Mesendoderm (in vitro differentiated cells): ENCODE measurements around the gene TMEM107.

ENCODE experiments used
- DNase-seq: peaks from one replicate; pipeline ENCODE4 v3.0.0; 2013
- H2AK5ac ChIP-seq: 2 replicates; pipeline ENCODE4 v1.6.1; 2013; ENCODE audit warnings: low read length, inconsistent platforms
- H2BK120ac ChIP-seq: 2 replicates; pipeline ENCODE4 v1.6.1; 2013; ENCODE audit warnings: low read depth, mild to moderate bottlenecking, low read length, moderate library complexity, mixed read lengths
- H2BK15ac ChIP-seq: replicated peaks from 2 replicates; pipeline ENCODE4 v1.6.1; 2013; ENCODE audit warnings: low read depth, mild to moderate bottlenecking, moderate library complexity
- H2BK5ac ChIP-seq: 2 replicates; pipeline ENCODE4 v1.6.1; 2013; ENCODE audit warnings: low read length, inconsistent platforms
- H3K18ac ChIP-seq: 2 replicates; pipeline ENCODE4 v1.6.1; 2013; ENCODE audit warnings: mild to moderate bottlenecking, low read length, mixed read lengths
- H3K23ac ChIP-seq: one replicate; pipeline ENCODE4 v1.6.1; 2013; ENCODE audit warnings: low read length
- H3K27ac ChIP-seq: 2 replicates; pipeline ENCODE4 v1.5.1; 2013; ENCODE audit warnings: low read depth, mild to moderate bottlenecking, inconsistent platforms, low read length, moderate library complexity
- H3K27me3 ChIP-seq: 2 replicates; pipeline ENCODE4 v1.6.1; 2013; ENCODE audit warnings: low read length, control low read depth, mild to moderate bottlenecking, inconsistent platforms; ENCODE audit not compliant: insufficient read depth, poor library complexity
- H3K36me3 ChIP-seq: 2 replicates; pipeline ENCODE4 v1.6.1; 2013; ENCODE audit warnings: low read length, inconsistent platforms; ENCODE audit not compliant: control insufficient read depth, insufficient read depth
- H3K4ac ChIP-seq: one replicate; pipeline ENCODE4 v1.6.1; 2013; ENCODE audit warnings: low read depth, mild to moderate bottlenecking, low read length, moderate library complexity
- H3K4me1 ChIP-seq: 2 replicates; pipeline ENCODE4 v1.6.1; 2013; ENCODE audit warnings: low read depth, low read length, inconsistent platforms; ENCODE audit not compliant: control insufficient read depth
- H3K4me2 ChIP-seq: 2 replicates; pipeline ENCODE4 v1.6.1; 2013; ENCODE audit warnings: low read length
- H3K4me3 ChIP-seq: 2 replicates; pipeline ENCODE4 v1.5.1; 2013; ENCODE audit warnings: mild to moderate bottlenecking, low read length
- H3K56ac ChIP-seq: one replicate; pipeline ENCODE4 v1.6.1; 2013; ENCODE audit warnings: low read length
- H3K79me1 ChIP-seq: 2 replicates; pipeline ENCODE4 v1.6.1; 2013; ENCODE audit warnings: low read length, inconsistent platforms
- H3K79me2 ChIP-seq: 2 replicates; pipeline ENCODE4 v1.6.1; 2013; ENCODE audit warnings: mild to moderate bottlenecking, low read length; ENCODE audit not compliant: control insufficient read depth, insufficient read depth
- H3K9ac ChIP-seq: 2 replicates; pipeline ENCODE4 v1.6.1; 2013; ENCODE audit warnings: low read length, inconsistent platforms
- H4K5ac ChIP-seq: one replicate; pipeline ENCODE4 v1.6.1; 2013; ENCODE audit warnings: low read length
- H4K8ac ChIP-seq: one replicate; pipeline ENCODE4 v1.6.1; 2013; ENCODE audit warnings: low read depth, mild to moderate bottlenecking, control low read depth, low read length, moderate library complexity
- WGBS: extraction: QIAGEN DNeasy Blood & Tissue Kit; methylation state at CpG from one replicate; pipeline ENCODE4 v1.1.7; 2013; ENCODE audit warnings: low lambda C conversion rate, missing lambda C conversion rate; ENCODE audit not compliant: insufficient coverage; ENCODE audit errors: extremely low coverage; 5-methylcytosine and 5-hydroxymethylcytosine counted together

TMEM107 gene

DNA sequence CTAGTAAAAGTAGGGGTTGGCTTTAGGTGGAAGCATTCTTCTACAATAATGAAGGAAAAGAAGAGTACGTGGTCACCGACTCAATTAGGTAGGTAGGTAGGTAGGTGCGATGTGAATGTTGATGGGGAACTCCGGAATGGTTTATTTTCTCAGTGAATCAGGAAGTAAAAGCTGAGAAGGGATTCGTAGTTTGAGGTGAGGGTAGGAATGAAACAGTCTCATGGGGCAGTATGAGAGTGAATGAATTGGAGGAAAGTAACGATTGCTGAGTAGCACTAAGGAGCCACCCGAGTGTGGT lies 37.9 kb downstream of the TMEM107 start:
- Histone ChIP-seq H3K27ac (no peak overlapping the region), H3K27me3 (peaks cover 2% of the 10 kb centered on the region), H3K4ac (no peak overlapping the region), H3K56ac (peak overlapping the region; percentile 3), H2BK120ac (no peak overlapping the region), H3K79me2 (no peaks in the 10 kb centered on the region), H2BK15ac (no peak overlapping the region), H3K9ac (peak overlapping the region; percentile 35), H4K8ac (no peak overlapping the region), H2AK5ac (no peak overlapping the region), H3K79me1 (no peaks in the 10 kb centered on the region), H4K5ac (no peak overlapping the region), H3K36me3 (peaks cover 1% of the 10 kb centered on the region), H3K4me3 (peak overlapping the region; percentile 1), H3K4me1 (peaks cover 3% of the 10 kb centered on the region), H2BK5ac (no peak overlapping the region), H3K18ac (no peak overlapping the region), H3K23ac (no peak overlapping the region), H3K4me2 (peak overlapping the region; percentile 12)
- WGBS = no CpG with 5 or more reads among the region's 7 CpGs
- DNase-seq = no peak

DNA sequence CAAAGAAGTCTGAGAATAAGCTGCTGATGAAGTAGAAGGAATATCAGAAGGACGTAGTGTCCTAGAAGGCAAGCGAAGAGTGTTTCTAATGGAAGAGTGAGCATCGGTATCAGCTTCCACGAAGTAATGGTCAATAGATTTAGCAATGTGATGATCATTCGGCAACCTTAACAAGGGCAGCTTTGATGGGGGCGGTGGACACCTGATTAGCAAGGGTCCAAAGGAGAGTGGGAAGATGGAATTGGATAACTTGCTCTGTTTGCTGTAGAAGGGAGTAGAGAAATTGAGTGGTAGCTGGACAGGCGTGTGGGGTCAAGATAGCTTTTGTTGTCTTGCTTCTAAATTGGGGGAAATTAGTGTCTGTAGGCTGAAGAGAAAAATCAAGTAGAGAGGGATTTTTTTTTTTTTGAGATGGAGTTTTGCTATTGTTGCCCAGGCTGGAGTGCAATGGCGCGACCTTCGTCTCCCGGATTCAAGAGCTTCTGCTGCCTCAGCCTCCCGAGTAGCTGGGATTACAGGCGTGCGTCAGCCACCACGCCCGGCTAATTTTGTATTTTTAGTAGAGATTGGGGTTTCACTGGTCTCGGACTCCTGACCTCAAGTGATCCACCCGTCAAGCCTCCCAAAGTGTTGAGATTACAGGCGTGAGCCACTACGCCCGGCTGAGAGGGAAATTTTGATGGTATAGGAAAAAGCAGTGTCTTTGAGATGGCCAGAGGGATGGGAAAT lies 38.4 kb downstream of the TMEM107 start:
- Histone ChIP-seq H3K23ac (no peak overlapping the region), H3K27ac (no peak overlapping the region), H3K4me3 (peak overlapping the region; percentile 1), H3K4me2 (peak overlapping the region; percentile 36), H3K36me3 (peaks cover under 1% of the 10 kb centered on the region), H3K4me1 (peaks cover 3% of the 10 kb centered on the region), H2BK5ac (no peak overlapping the region), H3K4ac (no peak overlapping the region), H4K8ac (no peak overlapping the region), H3K79me1 (no peaks in the 10 kb centered on the region), H2BK15ac (no peak overlapping the region), H3K79me2 (no peaks in the 10 kb centered on the region), H3K27me3 (peaks cover 2% of the 10 kb centered on the region), H2BK120ac (no peak overlapping the region), H2AK5ac (no peak overlapping the region), H3K56ac (peak overlapping the region; percentile 3), H3K9ac (peak overlapping the region; percentile 35), H4K5ac (no peak overlapping the region), H3K18ac (no peak overlapping the region)
- no CpG with 5 or more reads among the region's 21 CpGs for WGBS
- no peak for DNase-seq

DNA sequence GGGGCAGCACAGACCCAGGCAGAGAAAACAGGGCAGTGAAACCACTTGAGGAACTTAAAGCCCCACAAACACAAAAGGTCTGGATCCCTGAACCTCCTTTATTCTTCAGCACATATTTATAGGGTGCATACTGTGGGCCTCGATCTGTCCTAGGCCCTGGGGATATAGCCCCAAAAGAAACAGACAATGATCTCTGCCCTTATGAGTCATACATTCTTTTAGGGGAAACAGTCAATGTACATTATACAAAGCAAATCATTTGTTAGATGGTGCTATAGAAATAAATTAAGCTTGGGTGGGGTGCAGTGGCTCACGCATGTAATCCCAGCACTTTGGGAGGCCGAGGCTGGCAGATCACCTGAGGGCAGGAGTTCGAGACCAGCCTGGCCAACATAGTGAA lies 42.2 kb downstream of the TMEM107 start:
- Histone ChIP-seq H3K27me3 (peaks cover 2% of the 10 kb centered on the region), H3K79me1 (no peaks in the 10 kb centered on the region), H3K4me3 (no peak overlapping the region), H3K79me2 (no peaks in the 10 kb centered on the region), H4K5ac (no peak overlapping the region), H2AK5ac (no peak overlapping the region), H3K27ac (no peak overlapping the region), H3K4me1 (peaks cover 3% of the 10 kb centered on the region), H3K4me2 (no peak overlapping the region), H3K18ac (no peak overlapping the region), H3K9ac (no peak overlapping the region), H3K36me3 (no peaks in the 10 kb centered on the region), H3K23ac (no peak overlapping the region), H2BK15ac (no peak overlapping the region), H2BK5ac (no peak overlapping the region), H2BK120ac (no peak overlapping the region), H4K8ac (no peak overlapping the region), H3K56ac (no peak overlapping the region), H3K4ac (no peak overlapping the region)
- no peak for DNase-seq
- no CpG with 5 or more reads among the region's 4 CpGs for WGBS

DNA sequence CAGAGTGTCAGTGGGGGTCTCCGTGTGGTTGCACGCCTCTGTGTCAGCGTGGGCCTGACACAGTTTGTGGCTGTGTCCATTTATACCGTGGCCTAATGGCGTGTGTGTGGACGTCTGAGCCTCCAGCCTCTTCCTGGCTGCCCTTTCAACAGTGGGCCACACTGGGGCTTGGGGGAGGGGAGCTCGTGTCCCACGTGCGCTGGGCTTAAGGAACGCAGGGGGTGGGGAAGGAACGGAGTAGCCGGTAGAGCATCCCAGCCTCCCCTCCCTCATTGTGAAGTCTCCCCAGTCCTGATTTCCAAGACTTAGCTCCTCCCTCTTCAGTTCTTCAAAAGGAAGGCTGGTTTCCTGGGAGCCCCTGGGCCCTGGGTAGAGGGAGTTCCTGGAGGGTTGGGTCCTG lies 42.8 kb downstream of the TMEM107 start:
- peaks cover 3% of the 10 kb centered on the region for H3K4me1 ChIP-seq
- no peaks in the 10 kb centered on the region for H3K79me2 ChIP-seq
- DNase-seq = peak; percentile 78
- peaks cover 4% of the 10 kb centered on the region for H3K27me3 ChIP-seq
- H4K8ac ChIP-seq = no peak overlapping the region
- H2BK15ac ChIP-seq = no peak overlapping the region
- H3K23ac ChIP-seq = no peak overlapping the region
- no peak overlapping the region for H3K27ac ChIP-seq
- no peaks in the 10 kb centered on the region for H3K79me1 ChIP-seq
- H3K56ac ChIP-seq = peak overlapping the region; percentile 25
- H3K9ac ChIP-seq = no peak overlapping the region
- no peak overlapping the region for H3K4ac ChIP-seq
- no peak overlapping the region for H2BK120ac ChIP-seq
- H3K4me2 ChIP-seq = no peak overlapping the region
- no peak overlapping the region for H2BK5ac ChIP-seq
- no peak overlapping the region for H3K18ac ChIP-seq
- no peak overlapping the region for H4K5ac ChIP-seq
- no CpG with 5 or more reads among the region's 12 CpGs for WGBS
- no peak overlapping the region for H3K4me3 ChIP-seq
- no peaks in the 10 kb centered on the region for H3K36me3 ChIP-seq
- H2AK5ac ChIP-seq = no peak overlapping the region

DNA sequence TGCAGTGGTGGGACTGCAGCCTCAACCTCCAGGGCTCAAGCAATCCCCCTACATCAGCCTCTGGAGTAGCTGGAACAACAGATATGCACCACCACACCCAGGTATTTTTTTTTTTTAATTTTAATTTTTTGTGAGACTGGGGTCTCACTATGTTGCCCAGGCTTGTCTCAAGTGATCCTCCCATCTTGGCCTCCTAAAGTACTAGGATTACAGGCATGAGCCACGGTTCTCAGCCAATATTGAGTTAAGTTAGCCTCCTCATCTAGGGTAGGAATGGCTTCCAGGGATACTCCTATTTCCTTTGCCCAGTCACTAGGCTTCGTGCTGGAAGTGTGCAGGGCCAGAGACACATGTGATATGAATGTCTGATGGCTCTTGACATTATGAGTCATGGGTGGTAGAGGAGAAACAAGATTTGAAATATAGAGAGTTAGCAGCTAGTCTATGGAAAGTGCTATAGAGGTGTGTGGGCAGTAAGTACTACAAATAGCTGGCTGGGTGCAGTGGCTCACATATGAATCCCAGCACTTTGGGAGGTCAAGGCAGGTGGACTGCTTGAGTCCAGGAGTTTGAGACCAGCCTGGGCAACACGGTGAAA lies 44.2 kb downstream of the TMEM107 start:
- H3K23ac ChIP-seq = no peak overlapping the region
- H3K9ac ChIP-seq = no peak overlapping the region
- no peak for DNase-seq
- no peak overlapping the region for H2BK5ac ChIP-seq
- no peak overlapping the region for H3K4ac ChIP-seq
- H2BK15ac ChIP-seq = no peak overlapping the region
- peaks cover 3% of the 10 kb centered on the region for H3K27me3 ChIP-seq
- H3K27ac ChIP-seq = no peak overlapping the region
- no peak overlapping the region for H3K56ac ChIP-seq
- no CpG with 5 or more reads among the region's 3 CpGs for WGBS
- H2BK120ac ChIP-seq = no peak overlapping the region
- no peak overlapping the region for H3K4me3 ChIP-seq
- H4K5ac ChIP-seq = no peak overlapping the region
- H3K79me1 ChIP-seq = no peaks in the 10 kb centered on the region
- no peak overlapping the region for H2AK5ac ChIP-seq
- H3K18ac ChIP-seq = no peak overlapping the region
- H3K4me2 ChIP-seq = no peak overlapping the region
- H3K4me1 ChIP-seq = no peaks in the 10 kb centered on the region
- H3K36me3 ChIP-seq = no peaks in the 10 kb centered on the region
- no peak overlapping the region for H4K8ac ChIP-seq
- no peaks in the 10 kb centered on the region for H3K79me2 ChIP-seq
